UCSD-AML1 (cell line): ENCODE measurements around the gene GPR34.
A peak's percentile ranks its signal among the peaks of the same experiment; 100 is the strongest.
"Not testable (repeated sequence)": the region's sequence is repeated elsewhere in the genome, so short reads cannot be mapped to it uniquely, and the experiment has no call there.

Source experiments
- DNase-seq: peaks from one replicate; lab custom pipeline; 2025; ENCODE audit not compliant: unreplicated experiment; lab: John Stamatoyannopoulos, UW

GPR34 gene

DNA sequence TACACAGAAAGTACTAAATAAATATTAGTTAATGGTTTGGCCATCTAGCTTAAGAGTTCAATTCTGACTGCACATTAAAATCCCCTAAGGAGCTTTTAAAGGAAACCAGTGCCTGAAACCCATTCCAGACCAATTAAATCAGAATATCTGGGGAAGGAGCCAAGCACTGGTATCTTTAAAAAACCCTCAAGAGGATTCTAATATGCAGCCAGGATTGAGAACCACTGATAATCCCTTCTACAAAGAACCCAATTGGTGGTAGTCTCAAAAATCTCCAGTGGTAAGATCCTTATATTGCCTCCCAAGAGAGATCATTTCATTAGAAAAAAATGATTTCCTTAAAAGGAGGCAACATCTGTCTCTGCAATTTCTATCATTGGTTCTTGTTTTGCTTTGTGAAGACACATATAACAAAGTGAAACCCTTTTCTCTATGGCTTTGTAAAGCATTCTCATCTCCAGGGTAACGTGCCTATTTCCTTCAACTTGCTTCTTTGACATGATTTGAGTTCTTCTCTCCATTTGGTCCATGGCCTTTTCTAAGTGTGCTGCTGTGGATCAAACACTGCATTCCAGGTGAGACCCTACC lies 3.5 kb downstream of the GPR34 start:
- no peak for DNase-seq

DNA sequence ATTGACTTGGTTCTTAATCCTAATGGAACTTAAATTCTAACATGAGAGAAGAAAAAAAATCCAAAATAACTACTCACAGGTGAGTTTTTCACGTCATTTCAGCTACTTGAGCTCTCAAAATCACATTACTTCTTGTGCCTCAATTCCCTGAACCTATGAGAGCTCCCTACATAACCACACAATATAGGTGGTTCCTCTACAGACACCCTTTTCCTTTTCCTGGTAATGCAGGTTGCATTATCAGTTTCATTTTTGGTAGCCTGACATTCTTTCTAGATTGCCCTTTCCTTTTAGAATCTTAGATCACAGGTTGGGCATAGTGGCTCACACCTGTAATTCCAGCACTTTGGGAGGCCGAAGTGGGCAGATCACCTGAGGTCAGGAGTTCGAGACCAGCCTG lies 4.3 kb downstream of the GPR34 start:
- no peak for DNase-seq

DNA sequence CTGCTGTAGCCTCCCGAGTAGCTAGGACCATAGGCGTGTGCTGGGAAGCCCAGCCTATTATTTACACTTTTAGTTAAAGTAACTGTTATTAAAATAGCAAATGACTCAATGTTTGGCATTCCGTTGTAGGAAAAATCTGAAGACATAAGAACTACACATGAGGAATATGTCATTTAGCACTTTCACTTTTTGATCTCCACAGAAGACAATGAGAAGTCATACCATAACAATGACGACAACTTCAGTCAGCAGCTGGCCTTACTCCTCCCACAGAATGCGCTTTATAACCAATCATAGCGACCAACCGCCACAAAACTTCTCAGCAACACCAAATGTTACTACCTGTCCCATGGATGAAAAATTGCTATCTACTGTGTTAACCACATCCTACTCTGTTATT lies 6.7 kb downstream of the GPR34 start:
- DNase-seq, result no peak

DNA sequence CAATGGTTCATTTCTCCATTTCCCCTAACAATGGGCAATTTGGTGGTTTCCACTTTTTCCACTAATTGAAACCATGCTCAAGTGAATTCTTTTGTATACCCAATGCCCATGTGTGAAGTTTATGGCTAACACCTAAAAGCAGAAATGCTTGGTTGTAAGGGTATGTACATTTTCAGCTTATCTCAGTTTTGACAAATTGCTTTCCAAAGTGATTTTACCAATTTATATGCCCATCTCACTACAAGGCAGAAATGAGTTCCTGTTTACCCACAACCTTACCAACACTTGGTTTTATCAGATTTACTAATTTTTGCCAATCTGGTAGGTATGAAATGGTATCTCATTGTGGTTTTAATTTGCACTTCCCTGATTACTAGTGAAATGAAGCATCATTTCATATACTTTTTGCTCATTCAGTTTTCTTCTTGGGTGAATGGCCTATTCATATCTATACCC lies 14.8 kb downstream of the GPR34 start:
- DNase-seq, result no peak

DNA sequence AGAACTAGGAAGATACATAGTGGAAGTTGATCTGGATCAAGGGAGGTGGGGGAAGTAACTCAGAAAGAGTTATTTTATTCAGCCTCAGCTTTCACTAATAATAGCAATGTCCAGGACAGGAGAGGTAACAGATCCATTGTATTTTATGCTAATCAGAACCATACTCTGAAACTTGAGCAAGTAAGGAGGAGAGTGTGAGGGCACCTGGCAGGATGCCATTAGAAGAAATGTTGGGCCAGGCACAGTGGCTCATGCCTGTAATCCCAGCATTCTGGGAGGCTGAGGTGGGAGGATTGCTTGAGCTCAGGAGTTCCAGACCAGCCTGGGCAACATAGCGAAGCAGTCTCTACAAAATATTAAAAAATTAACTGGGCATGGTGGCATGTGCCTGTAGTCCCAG lies 16.3 kb downstream of the GPR34 start:
- no peak for DNase-seq

DNA sequence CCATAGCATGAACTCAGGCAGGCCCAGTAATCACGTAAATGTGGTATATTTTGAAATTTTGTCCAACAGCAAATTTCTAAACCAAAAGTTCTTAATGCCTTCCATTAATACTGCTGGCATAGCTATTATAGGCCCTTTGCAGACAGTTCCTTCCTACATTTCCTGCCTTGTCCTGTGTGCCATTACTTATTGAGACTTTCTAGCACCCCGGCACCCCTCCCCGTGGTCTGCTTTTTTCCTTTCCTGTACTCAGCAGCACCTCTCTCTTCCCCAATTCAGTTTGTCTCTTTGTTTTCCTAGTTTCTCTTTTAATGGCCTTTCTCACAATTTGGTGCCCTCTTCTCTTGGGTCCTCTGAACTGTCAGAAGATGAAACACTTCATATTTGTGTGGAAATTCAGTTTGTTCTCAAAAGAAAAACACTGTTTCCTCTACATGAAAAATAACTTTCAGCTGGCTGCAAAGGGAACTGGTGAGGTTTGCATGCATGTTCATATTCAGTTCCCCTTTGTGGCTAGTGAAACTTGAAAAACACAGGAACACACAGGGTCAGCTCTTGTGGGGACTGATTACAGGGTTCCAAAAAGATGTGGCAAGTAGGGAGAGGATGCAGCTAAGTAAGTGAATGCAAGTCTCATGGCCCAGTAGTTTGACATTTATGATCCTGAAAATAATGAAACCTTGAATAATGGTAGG lies 17.1 kb downstream of the GPR34 start:
- peak; percentile 43 for DNase-seq

DNA sequence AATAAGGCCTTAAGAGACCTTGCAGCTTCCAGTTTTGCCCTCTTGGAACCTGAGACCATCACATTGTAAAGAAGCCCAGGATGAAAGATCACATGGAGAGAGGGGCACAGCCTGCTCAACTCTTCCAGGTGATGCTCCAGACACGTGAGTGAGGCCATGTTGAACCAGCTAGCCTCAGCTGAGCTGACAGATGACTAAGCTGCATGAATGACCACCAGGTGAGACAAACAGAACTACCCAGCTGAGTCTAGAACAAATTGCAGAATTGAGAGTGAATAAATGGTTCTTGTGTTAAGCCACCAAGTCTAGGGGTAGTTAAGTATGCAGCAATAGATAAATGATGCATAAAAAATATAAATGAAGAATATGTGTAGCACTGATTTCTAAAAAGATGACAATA lies 18.4 kb downstream of the GPR34 start:
- no peak for DNase-seq

DNA sequence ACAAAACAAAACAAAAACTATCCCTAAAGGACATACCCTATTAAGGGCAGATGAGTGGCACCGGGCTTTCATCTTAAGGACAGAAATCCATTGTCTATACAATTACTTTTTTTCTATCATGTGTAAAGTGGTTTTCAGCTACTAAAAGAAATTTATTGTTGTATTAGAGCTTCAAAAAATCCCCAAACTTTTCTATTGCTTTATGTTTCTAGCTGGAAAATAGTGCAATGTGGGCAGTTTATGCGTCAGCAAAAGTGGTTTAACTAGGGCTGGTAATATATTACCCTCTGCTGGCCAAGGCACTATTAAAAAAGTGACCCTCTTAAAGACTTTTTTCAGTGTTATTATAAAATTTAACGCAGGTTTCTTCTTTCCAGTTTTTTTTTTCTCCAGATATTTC lies 19.7 kb downstream of the GPR34 start:
- DNase-seq, result no peak

DNA sequence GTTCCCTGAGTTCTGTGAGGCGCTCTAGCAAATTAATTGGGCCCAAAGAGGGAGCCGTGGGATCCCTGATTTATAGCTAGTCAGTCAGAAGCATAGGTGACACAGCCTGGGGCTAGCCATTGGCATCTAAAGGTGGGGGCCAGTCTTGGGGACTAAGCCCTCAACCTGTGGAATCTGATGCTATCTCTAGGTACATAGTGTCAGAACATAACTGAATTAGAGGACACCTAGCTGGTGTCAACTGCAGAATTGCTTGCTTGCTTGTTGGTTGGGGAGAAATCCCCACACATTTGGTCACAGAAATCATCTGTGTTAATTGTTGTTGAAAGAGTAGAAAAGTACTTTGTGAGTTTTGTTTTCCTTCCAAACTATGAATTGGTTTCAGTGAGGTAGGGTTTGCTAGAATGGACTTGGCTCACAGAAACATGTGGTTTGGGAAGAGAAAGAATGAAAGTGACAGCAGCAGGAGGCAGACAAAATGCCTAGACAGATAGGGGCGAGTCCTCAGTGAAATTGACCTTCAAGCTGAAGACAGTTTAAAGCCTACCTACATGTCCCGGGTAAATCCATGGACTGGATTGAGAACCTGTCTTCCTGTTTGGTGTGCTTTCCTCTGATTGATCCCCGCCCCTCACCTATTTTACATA lies 22.4 kb downstream of the GPR34 start:
- no peak for DNase-seq

DNA sequence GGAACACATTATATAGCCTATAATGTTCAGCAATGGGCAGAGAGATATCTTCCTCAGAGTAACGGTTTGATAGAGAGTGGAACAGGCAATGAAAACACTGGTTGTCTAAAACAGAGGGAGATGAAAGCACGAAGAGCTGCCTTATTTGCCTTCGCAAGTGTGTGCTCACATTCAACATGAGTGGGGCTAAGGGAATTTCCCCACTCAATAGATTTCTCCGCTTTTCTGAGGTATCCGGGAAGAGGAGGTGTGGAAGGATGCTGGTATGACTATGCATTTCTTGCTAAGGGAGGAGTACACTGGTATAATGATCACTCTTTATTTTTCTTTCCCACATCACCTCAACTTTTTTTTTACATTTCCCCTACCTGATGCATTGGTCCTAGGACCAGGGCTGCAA lies 27.4 kb downstream of the GPR34 start:
- no peak for DNase-seq

DNA sequence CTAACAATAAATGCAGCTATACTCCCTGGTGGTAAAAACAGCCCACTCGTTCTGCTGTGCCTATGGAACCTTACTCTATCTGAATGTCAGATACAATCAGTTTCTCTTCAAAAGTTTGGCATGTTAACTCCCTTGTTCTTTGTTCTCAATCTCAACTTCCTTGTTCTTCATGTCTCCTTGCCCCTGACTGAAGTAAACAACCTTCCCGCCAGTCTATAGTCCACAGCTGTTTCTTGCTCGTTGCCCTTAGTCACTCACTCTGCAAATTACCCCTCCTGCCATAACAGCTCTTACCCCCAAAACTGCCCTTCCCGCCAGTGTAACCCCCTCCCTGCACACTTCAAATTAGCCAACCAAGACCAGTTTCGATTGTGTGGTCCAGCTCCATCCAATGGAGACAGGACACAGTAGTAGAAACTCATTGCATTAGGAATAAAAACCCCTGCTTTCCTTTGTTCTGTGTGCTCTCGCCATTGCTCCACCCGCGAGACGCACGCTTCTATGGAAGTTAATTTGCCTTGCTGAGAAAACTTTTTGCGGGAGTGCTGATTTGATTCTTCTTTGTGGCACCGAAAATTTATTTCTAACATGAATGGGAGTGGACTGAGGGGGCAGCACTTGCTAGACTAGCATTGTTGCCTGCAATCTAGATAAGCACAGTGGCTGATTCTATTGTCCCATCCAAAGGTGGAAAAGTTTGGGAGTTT lies 28.1 kb downstream of the GPR34 start:
- DNase-seq, result no peak

DNA sequence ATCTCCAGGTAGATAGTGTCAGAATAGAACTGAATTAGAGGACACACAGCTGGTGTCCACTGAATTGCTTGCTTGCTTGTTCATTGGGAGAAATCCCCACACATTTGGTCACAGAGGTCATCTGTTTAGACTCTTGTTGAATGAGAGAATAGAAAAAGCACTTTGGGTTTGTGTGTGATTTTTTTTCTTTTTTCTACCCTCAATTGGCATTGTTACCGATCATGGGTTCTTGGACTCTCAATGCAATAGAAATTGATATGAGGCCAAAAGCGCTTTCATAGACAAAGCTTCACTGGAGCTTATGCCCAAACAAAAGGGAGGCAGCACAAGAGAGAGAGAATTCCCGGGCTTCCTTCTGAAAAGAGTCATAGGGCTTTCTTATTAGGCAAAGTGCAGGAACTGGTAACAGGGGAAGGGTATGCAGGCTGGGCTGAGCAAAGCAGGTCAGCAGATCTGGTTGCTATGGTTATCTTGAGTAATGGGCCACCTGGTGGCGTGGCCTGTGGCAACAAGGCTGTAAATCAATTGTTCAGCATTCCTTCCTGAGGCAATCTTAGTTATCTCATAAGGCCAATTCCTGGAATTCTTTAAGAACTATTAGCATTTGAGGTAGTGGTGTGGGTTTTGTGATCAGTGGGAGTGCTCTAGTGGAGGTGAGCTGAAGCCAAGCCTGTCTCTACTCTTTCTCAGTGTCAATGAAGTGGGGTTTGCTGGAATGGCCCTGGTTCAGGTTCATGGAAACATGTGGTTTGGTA lies 29.9 kb downstream of the GPR34 start:
- no peak for DNase-seq

DNA sequence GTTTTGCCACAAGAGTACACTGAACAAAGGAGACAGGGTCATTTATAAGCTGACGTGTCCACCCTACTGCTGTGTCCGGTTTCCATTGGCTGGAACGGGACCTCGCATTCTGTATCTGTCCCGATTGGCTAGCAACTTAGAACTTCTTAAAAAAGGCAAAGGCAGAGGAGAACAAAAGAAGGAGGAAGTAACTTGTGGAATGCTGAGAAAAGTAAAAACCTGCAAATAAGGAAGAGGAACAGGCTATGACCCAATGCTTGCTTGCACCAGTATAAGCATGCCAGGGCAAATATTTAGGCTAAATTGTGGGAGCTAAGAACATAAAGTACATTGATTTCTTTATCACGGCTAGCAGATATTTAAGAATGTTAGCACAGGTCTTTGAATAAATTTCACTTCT lies 30.8 kb downstream of the GPR34 start:
- not testable (repeated sequence) for DNase-seq

DNA sequence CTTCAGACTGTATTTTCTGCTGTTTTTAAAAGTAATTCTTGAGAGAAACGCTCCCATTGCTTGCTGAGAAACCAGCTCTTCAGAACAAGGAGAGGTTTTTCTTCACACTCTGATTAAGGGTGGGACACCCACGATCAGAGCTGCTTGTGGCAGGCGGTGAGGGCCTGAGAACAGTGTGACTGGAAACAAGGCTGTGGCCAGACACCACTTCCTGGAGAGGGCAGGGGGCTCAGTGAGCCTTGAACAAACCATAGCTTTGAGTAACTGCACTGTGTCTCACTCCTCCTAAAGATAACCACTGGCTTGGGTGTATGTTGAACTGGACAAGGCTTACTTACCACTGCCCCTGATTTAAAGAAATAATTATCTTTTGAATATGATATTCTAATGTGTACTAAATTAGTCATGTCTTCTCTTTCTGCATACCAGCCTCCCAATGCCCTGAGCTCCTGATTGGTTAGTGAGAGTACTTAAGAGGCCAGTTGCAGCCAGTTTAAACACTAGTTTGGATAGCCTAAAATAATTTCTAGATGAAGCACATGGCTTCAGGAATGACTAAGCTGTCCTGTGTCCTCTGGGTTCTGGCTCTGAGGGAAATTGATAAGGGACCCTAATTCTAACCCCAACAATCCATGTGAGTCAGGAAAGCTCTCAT lies 31.5 kb downstream of the GPR34 start:
- peak; percentile 44 for DNase-seq

DNA sequence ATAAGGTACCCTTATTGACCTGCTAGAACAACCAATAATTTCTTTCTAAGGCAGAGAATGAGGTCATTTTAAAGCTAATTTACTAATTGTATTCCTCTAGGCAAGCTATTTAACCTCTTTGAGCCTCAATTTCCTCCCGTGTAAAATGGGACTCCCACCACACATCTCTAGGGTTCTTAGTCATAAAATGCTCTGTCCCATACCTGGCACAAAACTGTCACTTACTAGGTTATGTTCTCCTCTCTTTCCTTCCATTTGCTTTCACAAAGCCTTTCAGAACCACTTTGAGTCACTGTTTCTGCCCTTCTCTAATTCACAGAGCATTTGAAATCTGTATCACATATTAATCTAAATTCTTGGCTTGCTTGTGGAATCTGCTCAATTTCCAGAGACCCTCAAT lies 32.8 kb downstream of the GPR34 start:
- DNase-seq, result no peak

DNA sequence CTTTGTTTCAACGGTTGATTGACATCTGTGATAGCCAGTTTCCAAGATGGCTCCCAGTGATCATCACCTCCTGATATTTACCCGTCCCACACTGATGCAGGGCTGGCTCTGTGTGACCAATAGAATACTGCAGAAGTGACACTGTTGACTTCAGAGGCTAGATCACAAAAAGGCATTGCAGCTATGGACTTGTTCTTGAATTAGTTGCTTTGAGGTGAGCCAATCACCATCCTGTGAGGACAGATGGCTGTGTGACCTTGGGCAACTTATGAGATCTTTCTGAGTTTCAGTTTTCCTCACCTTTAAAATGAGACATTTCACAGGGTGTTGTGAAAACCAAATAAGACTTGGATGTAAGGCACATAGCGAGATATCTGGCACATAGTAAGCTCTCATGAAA lies 33.4 kb downstream of the GPR34 start:
- DNase-seq, result no peak

DNA sequence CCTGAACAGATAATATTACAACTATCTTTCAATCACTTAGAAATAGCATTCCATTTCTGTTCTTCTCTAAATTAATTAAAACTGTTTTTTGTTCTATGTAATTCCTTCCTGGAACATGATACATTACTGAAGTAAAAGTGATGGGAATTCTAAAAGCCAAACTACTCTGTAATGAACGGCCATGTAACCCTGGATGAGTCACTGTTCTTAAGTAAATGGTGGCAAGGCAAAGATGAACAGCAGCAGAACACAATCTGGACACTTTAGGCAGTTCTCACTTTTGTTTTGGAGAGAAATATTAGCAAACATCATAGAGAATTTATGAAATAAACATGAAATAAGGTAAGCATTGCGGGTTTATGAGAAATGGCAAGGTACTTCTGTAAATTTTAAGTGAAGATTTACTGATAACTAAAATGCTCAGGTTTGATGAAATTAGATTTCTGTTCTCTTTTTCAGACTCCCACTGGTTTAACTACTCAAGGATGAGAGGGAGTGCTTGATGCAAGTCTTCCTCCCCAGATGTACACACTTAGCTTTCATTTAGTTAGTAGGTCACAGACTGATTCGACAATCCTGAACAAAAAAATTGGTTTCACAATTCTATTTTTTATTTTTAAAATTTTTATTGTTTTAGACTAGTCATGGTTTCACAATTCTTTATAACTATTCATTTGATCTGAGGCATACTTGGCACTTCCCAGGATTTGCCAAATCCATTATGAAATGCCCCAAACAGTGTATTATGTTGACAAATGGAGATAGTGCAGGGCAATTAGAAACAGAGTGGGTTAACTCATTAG lies 34.2 kb downstream of the GPR34 start:
- DNase-seq, result no peak

DNA sequence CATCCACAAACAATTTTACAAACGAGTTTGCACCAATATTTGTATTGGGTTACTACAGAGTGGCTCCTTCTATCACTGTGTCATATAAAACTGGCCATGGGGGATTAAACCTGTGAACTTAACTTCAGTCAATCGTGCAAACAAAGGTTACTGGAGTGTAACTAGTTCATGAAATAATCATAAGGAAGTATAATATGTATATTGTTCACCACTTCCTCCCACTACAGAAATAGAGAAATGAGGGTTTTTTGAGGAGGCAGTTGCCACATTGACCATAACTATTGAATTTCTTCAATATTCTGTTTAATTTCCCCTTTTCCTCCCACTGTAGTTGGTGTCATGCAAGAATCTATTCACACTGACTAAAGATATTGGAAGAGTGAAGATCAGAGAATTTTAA lies 35.1 kb downstream of the GPR34 start, which contains the start of gene GPR82:
Gene GPR82, plus strand, starts transcription at position 356 of the 400 bp plus-strand sequence. CDS start 2,846 bp downstream, outside the sequence.
- no peak for DNase-seq

DNA sequence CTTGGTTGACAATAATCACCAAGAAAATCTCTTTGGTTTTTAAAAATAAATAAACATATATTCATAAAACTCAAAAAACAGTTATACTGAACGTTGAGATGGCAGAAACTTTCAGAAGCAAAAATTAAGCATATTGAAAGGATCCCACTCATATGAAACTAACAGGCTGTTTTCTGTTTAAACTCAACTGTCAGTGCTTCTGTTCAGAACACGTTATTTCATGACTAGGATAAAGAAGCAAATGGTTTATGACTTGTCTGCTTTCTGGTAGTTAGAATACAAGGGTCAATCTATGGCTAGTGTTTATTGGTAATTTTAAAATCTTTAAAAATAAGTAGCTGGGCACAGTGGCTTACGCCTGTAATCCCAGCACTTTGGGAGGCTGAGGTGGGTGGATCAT lies 39.4 kb downstream of the GPR34 start:
- DNase-seq, result no peak

DNA sequence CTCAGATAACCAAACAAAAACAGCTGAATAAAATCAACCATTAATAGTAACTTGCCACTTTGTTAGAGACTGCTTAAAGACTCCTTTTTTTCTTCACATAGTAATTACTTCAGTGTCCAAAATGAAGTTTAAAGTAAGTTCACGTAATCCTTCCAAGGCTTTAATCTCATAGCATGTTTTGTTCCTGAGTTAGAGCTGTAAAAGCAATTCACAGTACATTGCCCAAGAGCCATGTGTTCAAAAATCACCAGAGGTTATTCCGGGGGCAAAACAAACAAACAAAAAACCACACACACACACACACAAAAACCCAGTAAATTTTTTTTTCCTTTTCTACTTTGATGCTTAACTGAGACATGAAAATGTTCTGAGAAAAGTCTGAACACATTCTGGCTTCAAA lies 41.3 kb downstream of the GPR34 start:
- no peak for DNase-seq
